K562 (cell line): Measurements from ENCODE around the gene DLGAP1. TPM values are rescaled to one million over a fixed set of nuclear protein-coding genes. Genes with fewer than 3 reads are reported as not detected.

ENCODE experiments used
- ATAC-seq: fragments of 200-7000 bp; cut with Tn5 transposase; 3 replicates; pipeline ENCODE4 v1.9.1; 2020; ENCODE audit warnings: moderate library complexity
- BruUV-seq: library from RNA; stranded (reverse); fragments of 400-500 nt; replicated peaks from 2 replicates; lab custom pipeline; 2021; lab: Mats Ljungman, UMichigan
- CTCF ChIA-PET: fragments of 300-600 bp; formaldehyde crosslinking; extraction: SDS; loops from one replicate; lab custom pipeline; 2021; ENCODE audit warnings: low intra/inter-chr PET ratio; lab: Yijun Ruan, JAX
- POLR2A ChIA-PET: fragments of 300-600, 350-650 bp; sonication (Branson Sonifier 250); formaldehyde crosslinking; extraction: SDS; loops from one replicate; lab custom pipeline; 2021; ENCODE audit warnings: antibody characterized with exemption, inconsistent platforms; lab: Yijun Ruan, JAX
- DNase-seq, 4 experiments: peaks; one replicate each; pipeline versions ENCODE4 v3.0.0 to v3.0.0-alpha.2; 2011 to 2018; ENCODE audit warnings: low spot score in 3 of 4, mixed read lengths in 3 of 4; ENCODE audit errors: extremely low read depth in 1 of 4
- FAIRE-seq: peaks from 2 replicates; lab custom pipeline; 2011; peaks lifted over from hg19 to GRCh38; lab: Jason Lieb, UNC
- H2AFZ ChIP-seq: 2 replicates; pipeline ENCODE4 v1.6.0; 2011; ENCODE audit warnings: low read depth, low read length, control low read depth, inconsistent platforms
- H3K27ac ChIP-seq: fragments of 200-600 bp; 3 replicates; pipeline ENCODE4 v1.8.0; 2011; ENCODE audit warnings: low read depth, mild to moderate bottlenecking, control low read depth, inconsistent platforms, low read length, moderate library complexity, mixed read lengths; ENCODE audit errors: extremely low read depth
- H3K27me3 ChIP-seq, 2 experiments: fragments of 300-600 bp in 1 of 2; 2 replicates in 1 of 2; 3 replicates in 1 of 2; pipeline versions ENCODE4 v1.6.0 to v1.8.0; 2011; ENCODE audit warnings: inconsistent platforms in 2 of 2, low read length in 2 of 2, mild to moderate bottlenecking in 1 of 2, mixed read lengths in 1 of 2, moderate library complexity in 1 of 2; ENCODE audit not compliant: control insufficient read depth in 2 of 2, insufficient read depth in 2 of 2
- H3K36me3 ChIP-seq: fragments of 300-600 bp; 3 replicates; pipeline ENCODE4 v1.8.0; 2011; ENCODE audit warnings: mild to moderate bottlenecking, low read length, inconsistent platforms; ENCODE audit not compliant: control insufficient read depth, insufficient read depth
- H3K4me1 ChIP-seq, 2 experiments: fragments of 200-600 bp in 1 of 2; replicated peaks in 1 of 2; 2 replicates in 1 of 2; 3 replicates in 1 of 2; pipeline versions ENCODE4 v1.5.1 to v1.8.0; 2011; ENCODE audit warnings: inconsistent platforms in 2 of 2, low read length in 2 of 2, mild to moderate bottlenecking in 1 of 2, mixed read lengths in 1 of 2, moderate library complexity in 1 of 2; ENCODE audit not compliant: control insufficient read depth in 2 of 2, insufficient read depth in 2 of 2
- H3K4me2 ChIP-seq: 2 replicates; pipeline ENCODE4 v1.6.1; 2011; ENCODE audit warnings: low read length, control low read depth, inconsistent platforms, mixed read lengths; ENCODE audit not compliant: insufficient read depth
- H3K4me3 ChIP-seq: fragments of 200-600 bp; sonication (generic), shearing (Covaris generic); 2 replicates; pipeline ENCODE4 v1.5.1; 2016; ENCODE audit warnings: control low read depth, inconsistent platforms
- H3K79me2 ChIP-seq: fragments of 200-600 bp; 3 replicates; pipeline ENCODE4 v1.8.0; 2011; ENCODE audit warnings: low read length, inconsistent platforms; ENCODE audit not compliant: control insufficient read depth, insufficient read depth
- H3K9ac ChIP-seq, 2 experiments: 2 replicates each; pipeline versions ENCODE4 v1.6.0 to v1.6.1; 2011; ENCODE audit warnings: low read depth in 2 of 2, low read length in 2 of 2, control low read depth in 1 of 2, inconsistent platforms in 1 of 2, mild to moderate bottlenecking in 1 of 2, mixed read lengths in 1 of 2; ENCODE audit not compliant: insufficient read depth in 1 of 2
- H3K9me1 ChIP-seq: one replicate; pipeline ENCODE4 v1.6.0; 2011; ENCODE audit warnings: inconsistent platforms, mild to moderate bottlenecking, low read length, moderate library complexity; ENCODE audit not compliant: control insufficient read depth, insufficient read depth
- H3K9me3 ChIP-seq: replicated peaks from 2 replicates; pipeline ENCODE4 v1.5.1; 2011; ENCODE audit warnings: low read depth, low read length, inconsistent platforms; ENCODE audit not compliant: control insufficient read depth, insufficient read depth
- H4K20me1 ChIP-seq: replicated peaks from 2 replicates; pipeline ENCODE4 v1.6.1; 2011; ENCODE audit warnings: low read length, inconsistent platforms, mixed read lengths; ENCODE audit not compliant: control insufficient read depth, insufficient read depth
- ELF4 ChIP-seq: fragments of 450-650 bp; formaldehyde crosslinking; IDR thresholded peaks from 2 replicates; pipeline ENCODE4 v1.4.0; 2022; ENCODE audit warnings: missing genetic modification characterization
- HDAC8 ChIP-seq: fragments of 450-650 bp; IDR thresholded peaks from 2 replicates; pipeline ENCODE4 v1.6.1; 2016; ENCODE audit warnings: mild to moderate bottlenecking, missing genetic modification characterization, moderate library complexity, missing compliant biosample characterization
- HDGF ChIP-seq: fragments of 450-650 bp; IDR thresholded peaks from 2 replicates; pipeline ENCODE4 v1.6.1; 2016
- MCM3 ChIP-seq: fragments of 450-650 bp; IDR thresholded peaks from 2 replicates; pipeline ENCODE4 v1.6.1; 2016
- ZNF699 ChIP-seq: fragments of 250-450 bp; sonication (Bioruptor Pico); IDR thresholded peaks from 2 replicates; pipeline ENCODE4 v1.8.0; 2021; ENCODE audit warnings: mild to moderate bottlenecking, moderate library complexity; ENCODE audit not compliant: insufficient replicate concordance
- WGBS: fragments of 100-300 bp; shearing (Covaris generic); methylation state at CpG from one replicate; pipeline ENCODE4 v1.1.6; 2016; ENCODE audit warnings: low coverage, mixed read lengths; ENCODE audit not compliant: insufficient coverage; ENCODE audit errors: missing lambda C conversion rate; 5-methylcytosine and 5-hydroxymethylcytosine counted together
- in situ Hi-C: fragments of 300-500 bp; cut with MboI; formaldehyde crosslinking; loops from 4 replicates; pipeline ENCODE4 v1.15.0; 2018; ENCODE audit warnings: inconsistent platforms, mixed read lengths
- intact Hi-C: fragments of 100-400 bp; cut with micrococcal nuclease; formaldehyde crosslinking; loops from 2 replicates; pipeline ENCODE4 v1.14.2; 2022
- polyA plus RNA-seq, 8 experiments: library from polyadenylated mRNA; depleted of rRNA in 4 of 8; stranded (reverse) in 5 of 8; unstranded in 3 of 8; fragments of >200 nt; fragmentation: Nextera tagmentation in 2 of 8; fragmentation: Illumina TruSeq in 1 of 8; extraction: Ambion mirVana in 2 of 8; extraction: Trizol in 1 of 8; gene quantifications; 2 replicates each; pipeline versions ENCODE4 v1.2.1 to v1.2.3, GENCODE V29; 2011 to 2014; ENCODE audit warnings: inconsistent platforms in 1 of 8, missing spikeins in 1 of 8
- total RNA-seq, 7 experiments: library from RNA; depleted of rRNA in 6 of 7; stranded (reverse); fragments of >200 nt in 6 of 7; fragmentation: Illumina TruSeq in 2 of 7; extraction: Trizol in 2 of 7; gene quantifications; 2 replicates each; pipeline versions ENCODE4 v1.2.1 to v1.2.3, GENCODE V29; 2011 to 2021; ENCODE audit warnings: low replicate concordance in 1 of 7
- TF ChIP-seq, protein P1 (sequence below): fragments of 450-650 bp; IDR thresholded peaks from 2 replicates; pipeline ENCODE4 v1.6.1; 2017; ENCODE audit warnings: antibody characterized with exemption, mild to moderate bottlenecking
- TF ChIP-seq, protein P2 (sequence below): fragments of 450-650 bp; formaldehyde crosslinking; IDR thresholded peaks from 2 replicates; pipeline ENCODE4 v1.4.0; 2022; ENCODE audit warnings: missing genetic modification characterization
- TF ChIP-seq, protein P3 (sequence below): fragments of 450-650 bp; formaldehyde crosslinking; conservative IDR thresholded peaks from 2 replicates; pipeline ENCODE4 v1.4.0; 2022; ENCODE audit warnings: mild to moderate bottlenecking, missing genetic modification characterization
- TF ChIP-seq, protein P4 (sequence below): sonication (generic); formaldehyde crosslinking; IDR thresholded peaks from 2 replicates; pipeline ENCODE4 v1.8.1; 2023; ENCODE audit warnings: mild to moderate bottlenecking, missing genetic modification reagents

DLGAP1 gene
- total and polyA plus RNA-seq, 9 of the 15 experiments (the other 6 are each of a cell fraction or from before 2014, with no cell fraction given): 0.04 to 0.22 (median 0.08) TPM

DNA sequence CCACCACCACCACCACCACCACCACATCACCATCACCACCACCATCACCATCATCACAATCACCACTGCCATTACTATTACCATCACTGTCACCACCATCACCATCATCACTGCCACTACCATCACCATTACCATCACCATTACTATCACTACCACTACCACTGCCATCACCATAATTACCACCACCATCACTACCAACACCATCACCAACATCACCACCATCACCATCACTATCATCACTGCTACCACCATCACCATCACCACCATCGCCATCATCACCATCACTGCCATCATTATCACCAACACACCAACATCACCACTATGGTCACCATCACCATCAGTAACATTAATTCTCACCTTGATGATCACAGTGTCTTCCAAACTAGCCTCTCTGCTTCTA, 713.8 kb downstream of the DLGAP1 start:
- in situ Hi-C loops (no loop called here), intact Hi-C loops (no loop called here)
- POLR2A ChIA-PET: no interaction called here
- no peaks in the 10 kb centered on the region for H3K9me1 ChIP-seq
- ATAC-seq: no peak
- no peaks in the 10 kb centered on the region for H3K4me1 ChIP-seq
- H4K20me1 ChIP-seq: no peaks in the 10 kb centered on the region
- 0 out of 5 replicates have a peak, but pooled peaks cover 0 to 4% of the 10 kb centered on the region in 2 experiments for H3K27me3 ChIP-seq
- H3K9me3 ChIP-seq: no peaks in the 10 kb centered on the region
- FAIRE-seq: no peak
- WGBS: 5% methylated on average over 1 of the region's 1 CpG
- CTCF ChIA-PET: no interaction called here
- no peak overlapping the region for H3K9ac ChIP-seq
- no peak overlapping the region for H3K27ac ChIP-seq
- H3K36me3 ChIP-seq: no peaks in the 10 kb centered on the region
- H3K79me2 ChIP-seq: no peaks in the 10 kb centered on the region
- no peak overlapping the region for H3K4me3 ChIP-seq
- DNase-seq: no peak
- no TSS peak for BruUV-seq
- no peak overlapping the region for H3K4me2 ChIP-seq
- no peak overlapping the region for H2AFZ ChIP-seq
- TF ChIP-seq, protein P1, sequence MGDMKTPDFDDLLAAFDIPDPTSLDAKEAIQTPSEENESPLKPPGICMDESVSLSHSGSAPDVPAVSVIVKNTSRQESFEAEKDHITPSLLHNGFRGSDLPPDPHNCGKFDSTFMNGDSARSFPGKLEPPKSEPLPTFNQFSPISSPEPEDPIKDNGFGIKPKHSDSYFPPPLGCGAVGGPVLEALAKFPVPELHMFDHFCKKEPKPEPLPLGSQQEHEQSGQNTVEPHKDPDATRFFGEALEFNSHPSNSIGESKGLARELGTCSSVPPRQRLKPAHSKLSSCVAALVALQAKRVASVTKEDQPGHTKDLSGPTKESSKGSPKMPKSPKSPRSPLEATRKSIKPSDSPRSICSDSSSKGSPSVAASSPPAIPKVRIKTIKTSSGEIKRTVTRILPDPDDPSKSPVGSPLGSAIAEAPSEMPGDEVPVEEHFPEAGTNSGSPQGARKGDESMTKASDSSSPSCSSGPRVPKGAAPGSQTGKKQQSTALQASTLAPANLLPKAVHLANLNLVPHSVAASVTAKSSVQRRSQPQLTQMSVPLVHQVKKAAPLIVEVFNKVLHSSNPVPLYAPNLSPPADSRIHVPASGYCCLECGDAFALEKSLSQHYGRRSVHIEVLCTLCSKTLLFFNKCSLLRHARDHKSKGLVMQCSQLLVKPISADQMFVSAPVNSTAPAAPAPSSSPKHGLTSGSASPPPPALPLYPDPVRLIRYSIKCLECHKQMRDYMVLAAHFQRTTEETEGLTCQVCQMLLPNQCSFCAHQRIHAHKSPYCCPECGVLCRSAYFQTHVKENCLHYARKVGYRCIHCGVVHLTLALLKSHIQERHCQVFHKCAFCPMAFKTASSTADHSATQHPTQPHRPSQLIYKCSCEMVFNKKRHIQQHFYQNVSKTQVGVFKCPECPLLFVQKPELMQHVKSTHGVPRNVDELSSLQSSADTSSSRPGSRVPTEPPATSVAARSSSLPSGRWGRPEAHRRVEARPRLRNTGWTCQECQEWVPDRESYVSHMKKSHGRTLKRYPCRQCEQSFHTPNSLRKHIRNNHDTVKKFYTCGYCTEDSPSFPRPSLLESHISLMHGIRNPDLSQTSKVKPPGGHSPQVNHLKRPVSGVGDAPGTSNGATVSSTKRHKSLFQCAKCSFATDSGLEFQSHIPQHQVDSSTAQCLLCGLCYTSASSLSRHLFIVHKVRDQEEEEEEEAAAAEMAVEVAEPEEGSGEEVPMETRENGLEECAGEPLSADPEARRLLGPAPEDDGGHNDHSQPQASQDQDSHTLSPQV: no peak
- TF ChIP-seq, protein P2, sequence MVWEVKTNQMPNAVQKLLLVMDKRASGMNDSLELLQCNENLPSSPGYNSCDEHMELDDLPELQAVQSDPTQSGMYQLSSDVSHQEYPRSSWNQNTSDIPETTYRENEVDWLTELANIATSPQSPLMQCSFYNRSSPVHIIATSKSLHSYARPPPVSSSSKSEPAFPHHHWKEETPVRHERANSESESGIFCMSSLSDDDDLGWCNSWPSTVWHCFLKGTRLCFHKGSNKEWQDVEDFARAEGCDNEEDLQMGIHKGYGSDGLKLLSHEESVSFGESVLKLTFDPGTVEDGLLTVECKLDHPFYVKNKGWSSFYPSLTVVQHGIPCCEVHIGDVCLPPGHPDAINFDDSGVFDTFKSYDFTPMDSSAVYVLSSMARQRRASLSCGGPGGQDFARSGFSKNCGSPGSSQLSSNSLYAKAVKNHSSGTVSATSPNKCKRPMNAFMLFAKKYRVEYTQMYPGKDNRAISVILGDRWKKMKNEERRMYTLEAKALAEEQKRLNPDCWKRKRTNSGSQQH (CRISPR knock-in tag): peak; percentile 73; the same call in 1 of the 2 replicates
- TF ChIP-seq HDAC8 (tag) (no peak), ZNF699 (CRISPR knock-in tag) (no peak), ELF4 (CRISPR knock-in tag) (0 out of 2 replicates have a peak, but pooled peaks have one; percentile 18), HDGF (no peak), MCM3 (0 out of 2 replicates have a peak, but pooled peaks have one; percentile 49)
- TF ChIP-seq, protein P3, sequence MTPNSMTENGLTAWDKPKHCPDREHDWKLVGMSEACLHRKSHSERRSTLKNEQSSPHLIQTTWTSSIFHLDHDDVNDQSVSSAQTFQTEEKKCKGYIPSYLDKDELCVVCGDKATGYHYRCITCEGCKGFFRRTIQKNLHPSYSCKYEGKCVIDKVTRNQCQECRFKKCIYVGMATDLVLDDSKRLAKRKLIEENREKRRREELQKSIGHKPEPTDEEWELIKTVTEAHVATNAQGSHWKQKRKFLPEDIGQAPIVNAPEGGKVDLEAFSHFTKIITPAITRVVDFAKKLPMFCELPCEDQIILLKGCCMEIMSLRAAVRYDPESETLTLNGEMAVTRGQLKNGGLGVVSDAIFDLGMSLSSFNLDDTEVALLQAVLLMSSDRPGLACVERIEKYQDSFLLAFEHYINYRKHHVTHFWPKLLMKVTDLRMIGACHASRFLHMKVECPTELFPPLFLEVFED (CRISPR knock-in tag): peak; percentile 69; the same call in 1 of the 2 replicates
- TF ChIP-seq, protein P4, sequence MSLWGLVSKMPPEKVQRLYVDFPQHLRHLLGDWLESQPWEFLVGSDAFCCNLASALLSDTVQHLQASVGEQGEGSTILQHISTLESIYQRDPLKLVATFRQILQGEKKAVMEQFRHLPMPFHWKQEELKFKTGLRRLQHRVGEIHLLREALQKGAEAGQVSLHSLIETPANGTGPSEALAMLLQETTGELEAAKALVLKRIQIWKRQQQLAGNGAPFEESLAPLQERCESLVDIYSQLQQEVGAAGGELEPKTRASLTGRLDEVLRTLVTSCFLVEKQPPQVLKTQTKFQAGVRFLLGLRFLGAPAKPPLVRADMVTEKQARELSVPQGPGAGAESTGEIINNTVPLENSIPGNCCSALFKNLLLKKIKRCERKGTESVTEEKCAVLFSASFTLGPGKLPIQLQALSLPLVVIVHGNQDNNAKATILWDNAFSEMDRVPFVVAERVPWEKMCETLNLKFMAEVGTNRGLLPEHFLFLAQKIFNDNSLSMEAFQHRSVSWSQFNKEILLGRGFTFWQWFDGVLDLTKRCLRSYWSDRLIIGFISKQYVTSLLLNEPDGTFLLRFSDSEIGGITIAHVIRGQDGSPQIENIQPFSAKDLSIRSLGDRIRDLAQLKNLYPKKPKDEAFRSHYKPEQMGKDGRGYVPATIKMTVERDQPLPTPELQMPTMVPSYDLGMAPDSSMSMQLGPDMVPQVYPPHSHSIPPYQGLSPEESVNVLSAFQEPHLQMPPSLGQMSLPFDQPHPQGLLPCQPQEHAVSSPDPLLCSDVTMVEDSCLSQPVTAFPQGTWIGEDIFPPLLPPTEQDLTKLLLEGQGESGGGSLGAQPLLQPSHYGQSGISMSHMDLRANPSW (CRISPR knock-in tag): no peak
